ENCODE results near the gene LHX5.
"Not testable (repeated sequence)": the region's sequence is repeated elsewhere in the genome, so short reads cannot be mapped to it uniquely, and the experiment has no call there.

LHX5 gene

GRCh38 chr12:113471619-113472171 is at the start of gene LHX5:
TSS of gene LHX5 (minus strand) at chr12:113471871. CDS start at chr12:113471498, 373 bp downstream.
- no peak for DNase-seq (ENCODE audit: low read depth)

- DNase-seq (ENCODE audit: low read depth): no peak
Measured at GRCh38 chr12:113519464-113520307, 48.0 kb upstream of the LHX5 start.

DNA sequence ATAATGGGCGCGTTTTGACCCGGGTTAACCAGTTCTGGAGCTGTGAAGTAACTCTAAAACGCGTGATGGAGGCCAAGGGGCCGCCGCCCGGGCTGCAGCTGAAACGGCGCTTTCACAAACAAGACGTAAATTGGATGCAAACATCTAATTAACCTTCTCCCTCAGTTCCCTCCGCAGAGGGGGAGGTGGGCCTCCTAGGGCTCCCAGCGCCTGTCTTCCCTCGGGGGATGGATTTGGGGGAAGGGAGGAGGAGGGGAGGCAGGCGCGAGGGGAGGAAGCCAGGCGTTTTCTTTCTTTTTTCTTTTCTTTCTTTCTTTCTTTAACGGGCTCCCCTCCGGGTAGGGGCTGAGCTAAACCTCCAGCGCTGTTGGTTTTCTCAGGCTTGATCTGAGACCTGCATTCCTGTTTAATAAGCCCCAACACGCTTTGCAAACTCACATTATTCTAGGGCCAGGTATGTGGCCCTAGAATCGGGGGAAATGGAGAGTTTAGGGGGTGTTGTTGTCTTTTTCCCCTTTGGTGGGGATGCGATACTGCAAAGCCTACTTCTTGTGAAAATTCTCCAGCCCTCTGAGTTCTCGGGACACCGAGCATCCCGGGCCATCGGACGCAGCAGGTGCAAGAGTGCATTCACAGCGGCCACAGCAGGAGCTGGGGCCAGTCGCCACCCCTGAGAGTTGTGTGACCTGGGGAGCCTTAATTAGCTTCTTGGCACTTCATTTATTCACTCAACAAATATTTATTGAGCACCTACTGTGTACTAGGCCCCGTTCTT is 43.6 kb upstream of the LHX5 start:
- DNase-seq (ENCODE audit: low read depth): no peak

DNA sequence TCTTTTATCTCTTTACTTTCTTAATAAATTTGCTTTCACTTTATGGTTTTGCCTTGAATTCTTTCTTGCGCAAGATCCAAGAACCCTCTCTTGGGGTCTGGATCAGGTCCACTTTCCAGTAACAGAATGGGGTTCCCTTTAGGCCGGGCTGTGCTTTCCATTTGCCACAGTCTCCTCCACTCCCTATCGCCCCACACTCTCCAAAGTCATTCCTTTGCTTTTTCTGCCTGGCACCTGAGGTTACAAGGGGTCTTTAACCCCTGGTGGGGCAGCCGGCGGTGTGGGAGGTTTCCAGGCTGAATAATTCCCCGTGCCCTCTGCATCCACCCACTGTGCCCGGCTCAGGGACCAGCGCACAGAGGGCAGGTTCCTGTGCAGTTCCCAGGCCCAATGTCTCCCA is 42.9 kb upstream of the LHX5 start:
- DNase-seq (ENCODE audit: low read depth): no peak

GRCh38 chr12:113512568-113512967 is 40.9 kb upstream of the LHX5 start:
- DNase-seq (ENCODE audit: low read depth): no peak

DNA sequence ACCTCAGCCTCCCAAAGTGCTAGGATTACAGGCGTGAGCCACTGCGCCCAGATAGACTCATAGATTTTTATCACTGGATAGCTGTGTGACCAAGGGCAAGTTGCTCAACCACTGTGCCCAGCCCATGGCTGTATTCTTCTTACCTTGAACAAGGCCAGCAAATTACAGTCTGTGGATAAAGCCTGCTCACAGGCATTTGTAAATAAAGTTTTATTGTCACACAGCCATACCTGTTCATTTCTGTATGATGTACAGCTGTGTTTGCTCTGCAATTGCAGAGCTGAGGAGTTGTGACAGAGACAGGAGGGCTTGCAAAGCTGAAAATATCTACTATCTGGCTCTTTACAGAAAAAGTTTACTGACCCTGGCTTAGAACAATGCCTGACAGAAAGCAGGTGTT is 35.2 kb upstream of the LHX5 start:
- DNase-seq (ENCODE audit: low read depth): no peak

GRCh38 chr12:113505941-113506340 is 34.3 kb upstream of the LHX5 start:
- DNase-seq (ENCODE audit: low read depth): no peak

- DNase-seq (ENCODE audit: low read depth): no peak
Measured at GRCh38 chr12:113504917-113505316, 33.2 kb upstream of the LHX5 start.

DNA sequence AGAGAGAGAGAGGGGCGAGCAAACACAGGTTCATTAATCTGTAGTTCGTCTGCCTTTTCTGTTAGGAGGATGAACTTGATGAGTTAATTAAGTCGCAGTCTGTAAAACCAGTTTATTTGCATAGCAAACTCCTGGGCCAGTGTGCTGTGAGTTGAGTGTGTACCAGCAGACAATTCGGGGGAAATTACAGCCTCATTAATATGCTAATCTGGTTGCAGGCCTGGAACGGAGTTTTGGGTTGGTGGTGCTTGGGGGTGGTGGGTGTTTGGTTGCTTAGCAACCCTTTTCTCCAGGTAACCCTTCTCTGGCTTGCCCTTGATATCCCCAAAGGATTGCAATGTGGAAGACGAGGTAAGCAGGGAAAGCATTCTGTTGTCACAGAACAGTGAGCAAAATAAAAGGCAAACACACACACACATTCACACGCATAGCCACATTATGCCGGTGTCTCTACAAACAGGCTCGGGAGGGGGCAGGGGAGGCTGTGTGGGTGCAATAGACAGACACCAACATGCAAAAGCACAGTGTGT is 29.2 kb upstream of the LHX5 start:
- DNase-seq (ENCODE audit: low read depth): no peak

- no peak for DNase-seq (ENCODE audit: low read depth)
Measured at GRCh38 chr12:113500306-113500675, 28.6 kb upstream of the LHX5 start.

GRCh38 chr12:113498490-113498889 is 26.8 kb upstream of the LHX5 start:
- DNase-seq (ENCODE audit: low read depth): no peak

- no peak for DNase-seq (ENCODE audit: low read depth)
Measured at GRCh38 chr12:113497693-113498092, 26.0 kb upstream of the LHX5 start.

DNA sequence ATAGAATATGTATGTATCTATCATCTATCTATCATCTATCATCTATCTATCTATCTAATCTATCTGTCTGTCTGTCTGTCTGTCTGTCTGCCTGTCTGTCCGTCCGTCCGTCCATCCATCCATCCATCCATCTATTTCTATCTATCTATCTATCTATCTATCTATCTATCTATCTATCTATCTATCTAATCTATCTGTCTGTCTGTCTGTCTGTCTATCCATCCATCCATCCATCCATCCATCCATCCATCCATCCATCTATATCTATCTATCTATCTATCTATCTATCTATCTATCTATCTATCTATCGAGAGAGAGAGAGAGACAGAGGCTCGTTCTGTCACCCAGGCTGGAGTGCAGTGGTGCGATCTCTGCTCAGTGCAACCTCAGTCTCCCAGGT is 24.3 kb upstream of the LHX5 start:
- not testable (repeated sequence) for DNase-seq (ENCODE audit: low read depth)

DNA sequence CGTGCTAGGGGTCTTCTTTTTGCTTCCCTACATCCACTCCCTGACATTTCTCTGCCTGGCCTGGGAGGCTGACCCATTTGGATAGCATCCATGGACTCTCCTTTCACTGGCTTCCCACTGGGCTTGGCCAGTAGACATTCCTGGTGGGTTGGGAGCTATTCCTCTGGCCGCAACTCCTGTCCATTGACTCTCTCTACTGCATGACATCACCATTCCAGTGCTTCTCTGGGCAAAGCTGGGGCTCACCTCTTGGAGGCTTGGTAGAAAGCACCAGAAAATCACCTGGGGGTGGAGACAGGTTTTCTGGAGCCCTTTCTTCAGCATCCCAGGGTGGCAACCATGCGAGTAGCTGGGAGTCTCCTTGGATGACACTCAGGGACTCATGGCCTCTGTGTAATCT is 16.7 kb upstream of the LHX5 start:
- no peak for DNase-seq (ENCODE audit: low read depth)

GRCh38 chr12:113486722-113487121 is 15.1 kb upstream of the LHX5 start:
- no peak for DNase-seq (ENCODE audit: low read depth)

- DNase-seq (ENCODE audit: low read depth): no peak
Measured at GRCh38 chr12:113485330-113485729, 13.7 kb upstream of the LHX5 start.

DNA sequence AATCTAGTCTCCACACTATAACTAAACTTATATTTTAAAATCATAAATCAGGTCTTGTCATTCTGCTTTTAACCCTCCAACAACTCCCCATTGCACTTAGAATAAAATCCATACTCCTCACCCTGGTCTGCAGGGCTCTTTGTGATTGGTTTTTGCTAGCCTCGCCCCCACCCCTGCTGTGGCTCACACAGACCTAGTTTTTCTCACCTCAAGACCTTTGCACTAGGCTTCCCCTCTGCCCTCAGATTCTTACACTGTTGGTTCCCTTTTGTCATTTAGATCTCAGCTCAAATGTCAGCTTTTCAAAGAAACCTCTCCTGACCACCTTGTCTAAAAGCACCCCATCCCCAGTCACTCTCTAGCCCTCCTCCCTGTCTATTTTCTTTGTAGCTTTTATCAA is 10.7 kb upstream of the LHX5 start:
- no peak for DNase-seq (ENCODE audit: low read depth)

- no peak for DNase-seq (ENCODE audit: low read depth)
Measured at GRCh38 chr12:113480336-113480971, 8.8 kb upstream of the LHX5 start.

DNA sequence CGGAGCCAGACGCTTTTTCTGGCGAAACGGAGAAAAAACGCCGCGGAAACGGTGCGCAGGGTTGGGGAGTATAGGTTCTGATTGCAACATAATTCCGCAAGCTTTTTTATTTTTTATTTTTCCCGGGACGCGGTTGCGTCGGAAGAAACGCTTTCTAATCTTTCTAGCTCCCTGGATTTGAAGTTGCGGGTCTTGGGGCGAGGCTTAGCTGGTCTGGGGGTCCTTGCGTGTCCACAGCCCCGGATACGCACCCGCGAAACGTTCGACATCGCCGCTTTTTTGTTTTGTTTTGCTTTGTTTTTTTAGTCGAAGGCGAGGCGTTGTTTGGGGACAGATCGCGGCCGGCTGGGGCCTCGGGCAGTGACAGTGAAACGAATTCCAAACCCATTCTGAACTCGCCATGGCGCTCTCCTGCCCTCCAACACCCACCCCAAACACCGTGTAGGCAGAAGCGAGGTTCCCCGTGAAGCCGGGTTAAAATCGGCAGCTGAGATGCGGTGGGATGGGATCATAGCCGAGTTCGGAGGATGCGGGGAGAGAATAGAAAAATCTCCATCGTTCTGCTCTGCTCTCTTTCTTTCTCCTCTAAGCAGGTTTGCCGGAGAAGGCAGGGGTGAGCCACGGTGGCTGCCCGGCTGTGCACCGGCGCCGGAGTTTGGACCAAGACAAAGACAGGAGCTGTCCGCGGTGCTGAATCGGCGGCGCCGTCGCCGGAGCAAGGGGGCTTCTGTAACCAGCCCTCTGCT is 8.1 kb upstream of the LHX5 start:
- DNase-seq (ENCODE audit: low read depth): no peak

DNA sequence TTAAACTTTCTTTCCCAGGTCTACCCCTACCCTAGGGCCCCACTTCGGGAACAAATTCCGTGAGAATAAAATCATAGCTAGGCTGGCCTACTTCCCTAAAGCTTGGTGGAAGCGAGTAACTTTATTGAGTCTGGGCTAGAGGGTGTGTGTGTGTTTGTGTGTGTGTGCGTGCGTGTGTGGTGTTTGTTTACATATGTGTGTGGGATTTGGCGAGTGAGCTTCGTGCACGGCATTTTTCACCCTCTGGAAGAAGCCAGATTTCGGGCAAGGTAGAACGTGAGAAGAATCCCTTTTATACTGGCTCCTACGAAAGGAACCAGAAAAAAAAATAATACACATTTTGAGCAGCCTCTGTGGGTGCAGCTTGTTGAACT is 7.5 kb upstream of the LHX5 start:
- no peak for DNase-seq (ENCODE audit: low read depth)

DNA sequence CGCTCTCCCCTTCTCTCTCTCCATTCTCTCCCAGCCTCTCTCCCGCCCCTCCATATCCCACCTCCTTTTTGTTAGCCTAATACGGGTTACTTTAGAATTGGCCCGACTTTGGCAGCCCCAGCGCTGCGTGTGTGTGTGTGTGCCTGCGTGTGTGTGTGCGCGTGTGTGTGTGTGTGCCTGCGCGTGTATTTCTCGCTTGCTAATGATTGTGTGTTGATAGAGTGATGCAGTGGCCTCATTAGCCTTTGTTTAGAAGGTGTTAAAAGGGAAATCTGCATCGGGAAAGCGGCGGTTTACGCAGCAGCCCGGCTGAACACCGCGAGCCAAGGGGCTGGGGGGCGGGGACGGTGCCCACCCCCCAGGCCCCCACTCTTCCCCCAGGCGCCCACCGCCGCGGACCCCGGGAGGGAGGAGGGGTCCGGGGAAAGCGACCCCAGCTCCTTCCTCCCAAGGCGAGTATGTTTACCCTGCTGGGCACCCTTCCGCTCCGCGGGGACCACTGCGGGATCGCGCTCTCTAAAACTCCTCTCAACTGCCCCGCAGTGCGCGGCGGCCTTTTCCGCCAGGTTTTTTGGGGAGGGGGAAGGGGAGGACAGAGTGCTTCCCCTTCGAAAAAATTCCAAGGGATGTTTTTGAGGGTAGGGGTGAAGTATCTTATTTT is 6.8 kb upstream of the LHX5 start:
- no peak for DNase-seq (ENCODE audit: low read depth)
